SW480 (cell line): Measurements from ENCODE around the gene ANKRD10.

Source experiments
- DNase-seq: peaks from one replicate; pipeline ENCODE4 v3.0.0-alpha.2; 2016; ENCODE audit warnings: low spot score

ANKRD10 gene

DNA sequence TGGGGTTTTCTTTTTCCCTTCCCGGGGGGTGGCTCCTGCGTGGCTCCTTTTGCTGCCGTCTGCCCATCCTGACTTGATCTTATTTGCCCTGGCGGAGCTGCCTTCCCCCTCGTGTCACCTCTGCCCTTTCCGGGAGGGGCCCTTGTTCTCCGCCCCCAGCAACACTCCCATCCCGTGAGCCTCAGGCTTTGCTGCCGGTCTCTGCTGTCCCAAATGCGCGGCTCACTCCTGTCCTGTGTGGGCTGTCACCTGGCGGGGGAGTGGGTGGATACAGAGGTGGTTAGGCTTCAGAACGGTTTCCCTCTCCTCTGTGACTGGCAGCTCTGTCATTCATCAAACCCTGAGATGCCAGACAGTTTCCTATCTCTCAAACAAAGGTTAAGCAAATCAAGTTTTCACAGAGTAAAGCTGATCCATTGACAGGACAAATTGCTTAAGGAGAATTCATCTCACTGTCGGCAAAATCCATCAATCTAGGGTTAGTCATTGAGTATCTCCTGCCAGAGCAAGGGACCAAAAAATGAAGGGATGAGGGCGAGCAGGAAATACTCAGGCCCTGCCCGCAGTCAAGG is 84.0 kb downstream of the ANKRD10 start:
- DNase-seq: no peak

DNA sequence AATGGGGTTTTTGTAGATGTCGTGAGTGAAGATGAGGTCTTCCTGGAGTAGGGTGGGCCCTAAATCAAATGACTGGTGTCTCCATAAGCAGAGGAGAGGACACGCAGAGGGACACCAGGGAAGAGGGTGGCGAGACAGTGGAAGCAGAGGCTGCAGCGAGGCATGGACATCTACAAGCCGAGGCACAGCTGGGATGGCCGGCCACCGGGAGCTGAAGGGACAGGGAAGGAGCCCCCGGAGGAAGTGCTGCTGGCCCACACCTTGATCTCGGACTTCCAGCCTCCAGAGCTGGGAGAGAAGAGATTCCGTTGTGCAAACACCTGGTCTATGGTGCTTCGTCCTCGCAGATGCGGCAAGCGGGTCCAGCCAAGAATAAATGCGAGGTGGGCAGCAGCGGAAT is 84.5 kb downstream of the ANKRD10 start:
- DNase-seq: no peak

DNA sequence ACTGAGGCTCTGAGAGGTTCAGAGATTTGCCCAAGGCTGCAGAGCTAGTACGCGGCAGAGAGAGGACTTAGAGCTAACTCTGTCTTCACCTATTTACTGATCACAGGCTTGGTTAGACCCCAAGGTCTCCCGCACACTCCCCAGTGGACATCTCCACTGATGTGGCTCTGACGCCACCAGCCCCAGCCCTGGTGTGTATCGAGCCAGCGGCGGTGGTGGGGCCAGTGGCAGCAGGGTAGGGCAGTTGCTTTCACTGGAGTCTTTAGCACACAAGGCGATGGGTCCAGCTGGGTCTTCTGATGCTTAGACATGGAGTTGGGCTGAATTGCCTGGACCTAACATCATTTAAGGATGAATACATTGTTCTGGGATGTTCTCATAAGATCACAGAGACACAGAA is 85.4 kb downstream of the ANKRD10 start:
- DNase-seq: no peak

DNA sequence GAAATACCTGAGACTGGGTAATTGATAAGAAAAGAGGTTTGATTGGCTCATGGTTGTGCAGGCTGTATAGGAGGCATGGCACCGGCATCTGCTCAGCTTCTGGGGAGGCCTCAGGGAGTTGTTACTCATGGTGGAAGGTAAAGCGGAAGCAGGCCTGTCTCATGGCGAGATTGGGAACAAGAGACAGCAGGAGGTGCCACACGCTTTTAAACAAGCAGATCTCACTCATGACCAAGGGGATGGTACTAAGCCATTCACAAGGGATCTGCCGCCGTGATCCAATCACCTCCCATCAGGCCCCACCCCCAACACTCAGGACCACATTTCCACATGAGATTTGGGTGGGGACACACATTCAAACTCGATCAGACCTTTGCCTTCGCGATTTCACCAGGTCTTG is 86.2 kb downstream of the ANKRD10 start:
- DNase-seq: no peak
